Measurements from ENCODE around the gene JMY. TPM values are rescaled to one million over a fixed set of nuclear protein-coding genes. Genes with fewer than 3 reads are reported as not detected.

The JMY gene
- total RNA-seq, 1 experiment from 2014 or later: 12.5 TPM

- Mint-ChIP-seq H3K9me3 (ENCODE audit: low read depth, unreplicated experiment) (no peaks in the 10 kb centered on the region), H3K4me1 (ENCODE audit: low read depth, unreplicated experiment) (no peaks in the 10 kb centered on the region), H3K27me3 (ENCODE audit: unreplicated experiment) (no peaks in the 10 kb centered on the region), H3K27ac (ENCODE audit: unreplicated experiment) (no peak overlapping the region), H3K4me3 (ENCODE audit: low read depth, unreplicated experiment) (no peak overlapping the region), H3K36me3 (ENCODE audit: insufficient read depth, unreplicated experiment) (no peaks in the 10 kb centered on the region)
- CTCF ChIA-PET: no interaction called here
- intact Hi-C loops (cut with micrococcal nuclease; ENCODE audit: unreplicated experiment): no loop called here
- no peak for DNase-seq
- no peak for TF ChIP-seq CTCF (IDR thresholded peaks at IDR 0.05; ENCODE audit: unreplicated experiment)
- BruUV-seq (replicated peaks): no TSS peak
Observed at GRCh38 chr5:79329453-79329852, 93.5 kb downstream of the JMY start.

- no peaks in the 10 kb centered on the region for H3K9me3 Mint-ChIP-seq (ENCODE audit: low read depth, unreplicated experiment)
- H3K36me3 Mint-ChIP-seq (ENCODE audit: insufficient read depth, unreplicated experiment): no peaks in the 10 kb centered on the region
- no peaks in the 10 kb centered on the region for H3K4me1 Mint-ChIP-seq (ENCODE audit: low read depth, unreplicated experiment)
- no peak for TF ChIP-seq CTCF (IDR thresholded peaks at IDR 0.05; ENCODE audit: unreplicated experiment)
- no peak overlapping the region for H3K4me3 Mint-ChIP-seq (ENCODE audit: low read depth, unreplicated experiment)
- no peak for DNase-seq
- CTCF ChIA-PET: no interaction called here
- intact Hi-C loops (cut with micrococcal nuclease; ENCODE audit: unreplicated experiment): no loop called here
- no peaks in the 10 kb centered on the region for H3K27me3 Mint-ChIP-seq (ENCODE audit: unreplicated experiment)
- BruUV-seq (replicated peaks): TSS peak; percentile 9
- no peak overlapping the region for H3K27ac Mint-ChIP-seq (ENCODE audit: unreplicated experiment)
Observed at GRCh38 chr5:79330071-79330470, 94.1 kb downstream of the JMY start.

- no peak for TF ChIP-seq CTCF (IDR thresholded peaks at IDR 0.05; ENCODE audit: unreplicated experiment)
- CTCF ChIA-PET: no interaction called here
Observed at GRCh38 chr5:79333852-79334557, 98.1 kb downstream of the JMY start.

GRCh38 chr5:79346420-79346824, 110.5 kb downstream of the JMY start:
- no peak for TF ChIP-seq CTCF (IDR thresholded peaks at IDR 0.05; ENCODE audit: unreplicated experiment)
- intact Hi-C loops (cut with micrococcal nuclease; ENCODE audit: unreplicated experiment): no loop called here
- H3K36me3 Mint-ChIP-seq (ENCODE audit: insufficient read depth, unreplicated experiment): no peaks in the 10 kb centered on the region
- BruUV-seq (replicated peaks): no TSS peak
- no peak for DNase-seq
- H3K4me1 Mint-ChIP-seq (ENCODE audit: low read depth, unreplicated experiment): no peaks in the 10 kb centered on the region
- no peaks in the 10 kb centered on the region for H3K9me3 Mint-ChIP-seq (ENCODE audit: low read depth, unreplicated experiment)
- H3K27me3 Mint-ChIP-seq (ENCODE audit: unreplicated experiment): no peaks in the 10 kb centered on the region
- H3K4me3 Mint-ChIP-seq (ENCODE audit: low read depth, unreplicated experiment): no peak overlapping the region
- no peak overlapping the region for H3K27ac Mint-ChIP-seq (ENCODE audit: unreplicated experiment)
- CTCF ChIA-PET: no interaction called here

More at GRCh38 chr5:79333852-79334557, 98.1 kb downstream of the JMY start:
- no peak for DNase-seq
- H3K9me3 Mint-ChIP-seq (ENCODE audit: low read depth, unreplicated experiment): peaks cover 8% of the 10 kb centered on the region
- no peak overlapping the region for H3K27ac Mint-ChIP-seq (ENCODE audit: unreplicated experiment)
- no TSS peak for BruUV-seq (replicated peaks)
- no peak overlapping the region for H3K4me3 Mint-ChIP-seq (ENCODE audit: low read depth, unreplicated experiment)
- no peaks in the 10 kb centered on the region for H3K36me3 Mint-ChIP-seq (ENCODE audit: insufficient read depth, unreplicated experiment)
- H3K4me1 Mint-ChIP-seq (ENCODE audit: low read depth, unreplicated experiment): no peaks in the 10 kb centered on the region
- H3K27me3 Mint-ChIP-seq (ENCODE audit: unreplicated experiment): no peaks in the 10 kb centered on the region
- intact Hi-C loops (cut with micrococcal nuclease; ENCODE audit: unreplicated experiment): no loop called here

Measured in Calu3 (cell line).